PC-9 (cell line): Measurements from ENCODE around the gene TUBA8.

ENCODE experiments used
- CTCF ChIP-seq: fragments of 200-600 bp; sonication (generic); conservative IDR thresholded peaks from 2 replicates; pipeline ENCODE4 v1.6.1; 2017; ENCODE audit warnings: mixed run types, antibody characterized with exemption, mild to moderate bottlenecking, moderate library complexity
- EZH2 ChIP-seq: fragments of 200-600 bp; sonication (generic); IDR thresholded peaks from 2 replicates; pipeline ENCODE4 v1.8.0; 2017; ENCODE audit warnings: antibody characterized with exemption, low read depth

- TF ChIP-seq CTCF, result no peak
- TF ChIP-seq EZH2, result no peak
These were observed 16.9 kb upstream of the TUBA8 start for GRCh38 chr22:18093661-18094060.
